CD4-positive, alpha-beta T cell (primary cell): ENCODE measurements around the gene IGFBP2. TPM values are rescaled to one million over a fixed set of nuclear protein-coding genes. Genes with fewer than 3 reads are reported as not detected.

Experiments
- ATAC-seq: fragments of 200-7000 bp; cut with Tn5 transposase; one replicate; pipeline ENCODE4 v1.10.0; 2022; ENCODE audit warnings: mild to moderate bottlenecking; ENCODE audit not compliant: poor library complexity
- CTCF ChIA-PET: fragments of 350-600 bp; sonication (Branson Sonifier 250); formaldehyde crosslinking; loops from one replicate; lab custom pipeline; 2021; ENCODE audit warnings: antibody characterized with exemption, inconsistent platforms; lab: Charles Lee
- POLR2A ChIA-PET: fragments of 350-600 bp; sonication (Branson Sonifier 250); formaldehyde crosslinking; loops from one replicate; lab custom pipeline; 2021; ENCODE audit warnings: antibody characterized with exemption, inconsistent platforms; lab: Charles Lee
- DNase-seq, 14 experiments: peaks; one replicate each; pipeline ENCODE4 v3.0.0-alpha.2; 2013 to 2020; ENCODE audit warnings: mixed read lengths in 2 of 14
- H3K27ac ChIP-seq, 2 donors: one replicate each; pipeline versions ENCODE4 v1.5.1 to v1.7.0; 2013; ENCODE audit warnings: low read length in 2 of 2, low read depth in 1 of 2, mild to moderate bottlenecking in 1 of 2
- H3K27me3 ChIP-seq, 2 experiments: 1 replicate in 1 of 2; 2 replicates in 1 of 2; pipeline versions ENCODE4 v1.6.1 to v1.7.0; 2013; ENCODE audit warnings: low read length in 2 of 2, control low read depth in 1 of 2, mild to moderate bottlenecking in 1 of 2, moderate library complexity in 1 of 2; ENCODE audit not compliant: insufficient read depth in 2 of 2, control insufficient read depth in 1 of 2
- H3K36me3 ChIP-seq: one replicate; pipeline ENCODE4 v1.6.1; 2013; ENCODE audit warnings: low read length, control low read depth; ENCODE audit not compliant: insufficient read depth
- H3K4me1 ChIP-seq: one replicate; pipeline ENCODE4 v1.6.1; 2013; ENCODE audit warnings: low read length, control low read depth; ENCODE audit not compliant: insufficient read depth
- H3K4me3 ChIP-seq: one replicate; pipeline ENCODE4 v1.5.1; 2013; ENCODE audit warnings: mild to moderate bottlenecking, low read length, moderate library complexity
- H3K9me3 ChIP-seq, 2 experiments: 1 replicate in 1 of 2; 2 replicates in 1 of 2; pipeline versions ENCODE4 v1.6.1 to v1.7.0; 2013; ENCODE audit warnings: low read length in 2 of 2, mild to moderate bottlenecking in 2 of 2, control low read depth in 1 of 2, moderate library complexity in 1 of 2; ENCODE audit not compliant: control insufficient read depth in 1 of 2, insufficient read depth in 1 of 2
- H3K27ac Mint-ChIP-seq: one replicate; pipeline ENCODE4 v1.8.0; 2020; ENCODE audit warnings: mixed read lengths
- H3K27me3 Mint-ChIP-seq: one replicate; pipeline ENCODE4 v1.8.0; 2021; ENCODE audit warnings: mixed read lengths
- H3K36me3 Mint-ChIP-seq: one replicate; pipeline ENCODE4 v1.8.0; 2021; ENCODE audit warnings: low read depth, mixed read lengths
- H3K4me1 Mint-ChIP-seq: one replicate; pipeline ENCODE4 v1.8.0; 2021; ENCODE audit warnings: low read depth, mixed read lengths
- H3K4me3 Mint-ChIP-seq: one replicate; pipeline ENCODE4 v1.8.0; 2020; ENCODE audit warnings: mild to moderate bottlenecking, mixed read lengths
- H3K9me3 Mint-ChIP-seq: one replicate; pipeline ENCODE4 v1.8.0; 2020; ENCODE audit warnings: mixed read lengths
- intact Hi-C, 2 experiments: fragments of 100-400 bp; cut with DNase I in 1 of 2; cut with micrococcal nuclease in 1 of 2; formaldehyde crosslinking; loops; one replicate each; pipeline versions ENCODE4 v1.15.1 to v1.9.0; 2023 to 2025; cut with DNase I, micrococcal nuclease
- total RNA-seq, 174 experiments: library from RNA in 2 of 174; stranded (reverse) in 2 of 174; gene quantifications; one replicate each; pipeline ENCODE4 v1.2.3 and lab custom pipeline; 2021 to 2026
- TF ChIP-seq, protein P1 (sequence below): fragments of 200-600 bp; IDR thresholded peaks from one replicate; pipeline ENCODE4 v1.8.0; 2022; ENCODE audit warnings: antibody characterized with exemption, mild to moderate bottlenecking

The IGFBP2 gene
- total RNA-seq, 2 experiments from 2014 or later: not detected

DNA sequence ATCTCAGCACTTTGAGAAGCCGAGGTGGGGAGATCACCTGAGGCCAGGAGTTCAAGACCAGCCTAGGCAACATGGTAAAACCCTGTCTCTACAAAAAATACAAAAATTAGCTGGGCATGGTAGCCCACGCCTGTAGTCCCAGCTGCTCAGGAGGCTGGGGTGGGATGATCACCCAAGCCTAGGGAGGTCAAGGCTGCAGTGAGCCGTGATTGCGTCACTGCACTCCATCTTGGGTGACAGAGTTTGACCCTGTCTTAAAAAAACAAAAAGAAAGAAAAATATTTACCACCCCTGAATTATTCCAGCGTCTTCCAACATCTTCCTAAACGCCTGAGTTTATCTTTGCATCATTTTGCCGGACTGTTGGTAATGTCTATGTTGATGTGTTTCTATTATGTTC lies 68.3 kb downstream of the IGFBP2 start:
- Histone ChIP-seq H3K27ac (no peak overlapping the region), H3K27me3 (peaks cover 9 to 13% of the 10 kb centered on the region in 2 experiments), H3K9me3 (no peaks in the 10 kb centered on the region), H3K36me3 (no peaks in the 10 kb centered on the region), H3K4me1 (no peaks in the 10 kb centered on the region), H3K4me3 (no peak overlapping the region)
- intact Hi-C loops: no loop called here
- H3K4me3 Mint-ChIP-seq: no peak overlapping the region
- CTCF ChIA-PET: no interaction called here
- H3K36me3 Mint-ChIP-seq: no peaks in the 10 kb centered on the region
- peaks cover 4% of the 10 kb centered on the region for H3K27me3 Mint-ChIP-seq
- TF ChIP-seq, protein P1, sequence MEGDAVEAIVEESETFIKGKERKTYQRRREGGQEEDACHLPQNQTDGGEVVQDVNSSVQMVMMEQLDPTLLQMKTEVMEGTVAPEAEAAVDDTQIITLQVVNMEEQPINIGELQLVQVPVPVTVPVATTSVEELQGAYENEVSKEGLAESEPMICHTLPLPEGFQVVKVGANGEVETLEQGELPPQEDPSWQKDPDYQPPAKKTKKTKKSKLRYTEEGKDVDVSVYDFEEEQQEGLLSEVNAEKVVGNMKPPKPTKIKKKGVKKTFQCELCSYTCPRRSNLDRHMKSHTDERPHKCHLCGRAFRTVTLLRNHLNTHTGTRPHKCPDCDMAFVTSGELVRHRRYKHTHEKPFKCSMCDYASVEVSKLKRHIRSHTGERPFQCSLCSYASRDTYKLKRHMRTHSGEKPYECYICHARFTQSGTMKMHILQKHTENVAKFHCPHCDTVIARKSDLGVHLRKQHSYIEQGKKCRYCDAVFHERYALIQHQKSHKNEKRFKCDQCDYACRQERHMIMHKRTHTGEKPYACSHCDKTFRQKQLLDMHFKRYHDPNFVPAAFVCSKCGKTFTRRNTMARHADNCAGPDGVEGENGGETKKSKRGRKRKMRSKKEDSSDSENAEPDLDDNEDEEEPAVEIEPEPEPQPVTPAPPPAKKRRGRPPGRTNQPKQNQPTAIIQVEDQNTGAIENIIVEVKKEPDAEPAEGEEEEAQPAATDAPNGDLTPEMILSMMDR: no peak
- no peak for ATAC-seq
- no peaks in the 10 kb centered on the region for H3K9me3 Mint-ChIP-seq
- no peaks in the 10 kb centered on the region for H3K4me1 Mint-ChIP-seq
- DNase-seq: no peak
- H3K27ac Mint-ChIP-seq: no peak overlapping the region
- POLR2A ChIA-PET: no interaction called here

DNA sequence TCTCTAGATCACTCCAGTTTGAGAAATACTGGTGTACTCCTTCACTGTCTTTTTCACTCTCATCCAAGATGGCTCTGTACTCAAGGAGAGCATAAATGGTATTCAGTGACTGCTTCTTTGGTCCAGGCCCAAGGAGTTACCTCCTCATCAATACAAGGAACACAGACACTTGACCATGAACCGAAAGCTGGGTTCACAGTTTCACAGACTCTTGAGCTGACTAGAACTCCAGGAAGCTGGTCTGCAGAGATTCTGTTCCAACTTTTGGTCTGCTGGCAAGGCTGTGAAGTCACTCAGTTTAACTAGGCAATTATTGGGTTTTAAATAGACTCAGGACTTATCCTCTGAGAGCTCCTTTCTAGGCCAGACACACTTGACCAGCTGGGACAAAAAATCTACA lies 69.5 kb downstream of the IGFBP2 start:
- Mint-ChIP-seq H3K36me3 (no peaks in the 10 kb centered on the region), H3K4me1 (no peaks in the 10 kb centered on the region), H3K9me3 (no peaks in the 10 kb centered on the region), H3K27me3 (peaks cover 4% of the 10 kb centered on the region), H3K27ac (no peak overlapping the region), H3K4me3 (no peak overlapping the region)
- intact Hi-C loops: no loop called here
- no peaks in the 10 kb centered on the region for H3K36me3 ChIP-seq
- H3K27ac ChIP-seq: no peak overlapping the region
- no peak overlapping the region for H3K4me3 ChIP-seq
- POLR2A ChIA-PET: no interaction called here
- H3K4me1 ChIP-seq: no peaks in the 10 kb centered on the region
- H3K27me3 ChIP-seq: peaks cover 3 to 6% of the 10 kb centered on the region in 2 experiments
- ATAC-seq: no peak
- DNase-seq: no peak
- TF ChIP-seq, protein P1: no peak
- H3K9me3 ChIP-seq: no peaks in the 10 kb centered on the region
- CTCF ChIA-PET: no interaction called here

DNA sequence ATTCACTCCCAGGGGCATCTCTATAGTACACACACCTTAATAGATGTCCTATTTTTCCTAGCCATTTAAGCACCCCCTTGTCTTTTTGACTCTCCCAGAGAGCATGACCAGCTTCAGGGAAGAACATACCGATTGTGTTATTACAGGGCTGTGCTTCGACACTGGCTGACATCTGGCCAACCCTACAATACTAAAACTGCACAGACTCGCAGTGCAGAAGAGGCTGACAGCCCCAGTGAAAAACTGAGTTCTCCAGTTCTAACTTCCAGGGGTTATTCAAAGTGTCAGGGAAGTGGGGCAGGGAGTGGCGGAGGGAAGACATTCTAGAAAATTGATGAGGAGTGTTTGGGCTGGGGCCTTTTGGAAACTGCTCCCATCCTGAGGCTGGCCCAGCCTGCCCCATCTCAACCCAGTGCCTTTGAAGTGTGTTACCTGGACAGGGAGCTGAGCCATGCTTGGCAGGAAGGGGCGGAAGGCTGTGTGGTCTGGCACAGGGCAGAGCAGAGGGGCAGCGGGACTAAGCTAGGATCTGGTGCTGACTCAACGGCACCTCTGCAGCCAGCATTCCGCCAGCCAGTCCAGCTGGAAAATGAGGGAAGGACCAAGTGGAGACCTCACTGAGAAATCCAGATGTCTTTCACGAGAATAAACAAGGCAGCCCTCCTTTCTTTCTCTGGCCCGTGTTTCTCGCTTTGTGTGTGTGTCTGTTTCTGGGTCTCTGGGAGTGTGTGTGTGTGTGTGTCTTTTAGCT lies 77.5 kb downstream of the IGFBP2 start:
- CTCF ChIA-PET: no interaction called here
- Histone ChIP-seq H3K4me1 (no peaks in the 10 kb centered on the region), H3K27ac (no peak overlapping the region), H3K9me3 (peaks cover 0 to 6% of the 10 kb centered on the region in 2 experiments), H3K27me3 (no peaks in the 10 kb centered on the region), H3K4me3 (no peak overlapping the region), H3K36me3 (no peaks in the 10 kb centered on the region)
- no peaks in the 10 kb centered on the region for H3K9me3 Mint-ChIP-seq
- TF ChIP-seq, protein P1: no peak
- DNase-seq (no peak), ATAC-seq (no peak)
- no peak overlapping the region for H3K27ac Mint-ChIP-seq
- H3K27me3 Mint-ChIP-seq: no peaks in the 10 kb centered on the region
- no peak overlapping the region for H3K4me3 Mint-ChIP-seq
- intact Hi-C loops: no loop called here
- no peaks in the 10 kb centered on the region for H3K36me3 Mint-ChIP-seq
- POLR2A ChIA-PET: no interaction called here
- no peaks in the 10 kb centered on the region for H3K4me1 Mint-ChIP-seq
